Middle frontal gyrus (tissue), 1 donor: Measurements from ENCODE around the gene TRIP6.
"Not testable (repeated sequence)": the region's sequence is repeated elsewhere in the genome, so short reads cannot be mapped to it uniquely, and the experiment has no call there.

ENCODE experiments used
- DNase-seq: peaks from one replicate; pipeline ENCODE4 v3.0.0-alpha.2; 2015; ENCODE audit warnings: low spot score; ENCODE audit errors: extremely low spot score

The TRIP6 gene

DNA sequence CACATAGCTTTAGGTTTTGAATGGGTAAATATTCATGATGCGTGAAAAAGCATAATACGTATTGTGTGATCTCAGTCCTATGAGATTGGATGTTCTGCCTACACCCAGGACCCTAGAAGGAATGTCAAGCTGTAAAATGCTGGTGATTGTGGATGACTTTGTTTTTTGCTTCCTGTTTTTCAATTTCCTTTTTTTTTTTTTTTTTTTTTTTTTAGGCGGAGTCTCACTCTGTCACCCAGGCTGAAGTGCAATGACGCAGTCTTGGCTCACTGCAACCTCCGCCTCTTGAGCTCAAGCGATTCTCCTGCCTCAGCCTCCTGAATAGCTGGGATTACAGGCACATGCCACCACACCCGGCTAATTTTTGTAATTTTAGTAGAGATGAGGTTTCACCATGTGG lies 43.3 kb downstream of the TRIP6 start:
- DNase-seq = not testable (repeated sequence)

DNA sequence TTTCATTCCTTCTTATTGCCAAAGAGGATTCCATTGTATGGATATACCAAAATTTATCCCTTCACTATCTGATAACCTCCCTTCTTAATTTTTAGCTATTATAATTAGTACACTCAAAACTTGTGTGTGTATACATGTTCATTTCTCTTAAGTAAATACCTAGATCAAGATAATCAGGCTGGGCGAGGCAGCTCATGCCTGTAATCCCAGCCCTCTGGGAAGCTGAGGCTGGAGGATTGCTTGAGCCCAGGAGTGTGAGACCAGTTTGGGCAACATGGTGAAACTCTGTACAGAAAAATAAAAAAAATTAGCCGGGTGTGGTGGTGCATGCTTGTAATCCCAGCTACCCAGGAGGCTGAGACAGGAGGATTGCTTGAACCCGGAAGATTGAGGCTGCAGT lies 44.3 kb downstream of the TRIP6 start:
- no peak for DNase-seq

GRCh38 chr7:100914208-100914878 lies 47.2 kb downstream of the TRIP6 start:
- DNase-seq = no peak

DNA sequence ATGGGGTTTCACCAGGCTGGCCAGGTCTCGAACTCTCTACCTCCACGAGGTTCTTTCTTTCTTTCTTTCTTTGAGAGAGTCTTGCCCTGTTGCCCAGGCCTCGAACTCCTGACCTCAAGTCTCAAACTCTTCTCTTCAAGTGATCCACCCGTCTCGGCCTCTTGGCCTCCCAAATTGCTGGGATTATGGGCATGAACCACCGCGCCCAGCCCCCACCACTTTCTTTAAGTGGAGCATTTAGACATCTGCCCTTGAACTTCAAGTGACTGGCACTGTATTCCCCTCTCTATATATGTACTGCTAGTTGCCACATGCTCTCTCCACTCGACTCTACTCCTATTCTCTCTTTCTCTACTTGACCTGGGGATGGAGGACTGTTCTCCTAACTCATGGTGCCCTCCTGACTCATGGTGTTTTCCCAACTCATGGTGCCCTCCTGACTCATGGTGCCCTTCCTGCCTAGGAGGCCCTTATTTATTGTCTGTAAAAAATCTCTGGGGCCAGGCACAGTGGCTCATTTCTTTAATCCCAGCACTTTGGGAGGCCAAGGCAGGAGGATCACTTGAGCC lies 47.8 kb downstream of the TRIP6 start:
- DNase-seq = no peak

DNA sequence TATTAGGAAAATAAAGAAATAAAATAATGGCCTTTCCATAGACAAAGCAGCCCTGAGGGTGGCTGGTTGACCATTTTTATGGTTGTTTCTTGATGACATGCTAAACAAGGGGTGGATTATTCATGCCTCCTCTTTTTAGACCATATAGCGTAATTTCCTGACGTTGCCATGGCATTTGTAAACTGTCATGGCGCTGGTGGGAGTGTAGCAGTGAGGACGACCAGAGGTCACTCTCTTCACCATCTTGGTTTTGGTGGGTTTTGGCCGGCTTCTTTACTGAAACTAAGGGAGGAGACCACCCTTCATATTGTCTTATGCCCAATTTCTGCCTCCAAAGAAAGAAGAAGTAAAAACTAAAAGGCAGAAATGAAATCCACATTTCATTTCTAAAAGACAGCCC lies 52.1 kb downstream of the TRIP6 start:
- DNase-seq = not testable (repeated sequence)

GRCh38 chr7:100919779-100920437 lies 52.7 kb downstream of the TRIP6 start:
- DNase-seq = not testable (repeated sequence)

GRCh38 chr7:100921039-100921438 lies 53.9 kb downstream of the TRIP6 start:
- DNase-seq = no peak
